ENCODE measurements around the gene KIF19. TPM values are rescaled to one million over a fixed set of nuclear protein-coding genes. Genes with fewer than 3 reads are reported as not detected.

KIF19 gene
- total RNA-seq, 3 donors from 2014 or later: 0.73 to 7.4 (median 2.4) TPM

GRCh38 chr17:74389084-74389753 lies 63.2 kb downstream of the KIF19 start:
- peaks cover 8% of the 10 kb centered on the region for H3K4me1 ChIP-seq (ENCODE audit: low read depth)
- no peaks in the 10 kb centered on the region for H3K9me3 ChIP-seq
- intact Hi-C loops (cut with DNase I, micrococcal nuclease): no loop called here
- H3K4me3 ChIP-seq: no peak overlapping the region
- DNase-seq: peak in 1 of 3 donors; percentile 19
- H3K36me3 ChIP-seq (ENCODE audit: low read depth): no peaks in the 10 kb centered on the region
- TF ChIP-seq CTCF (IDR thresholded peaks at IDR 0.05): no peak
- ATAC-seq: no peak

- intact Hi-C loops (cut with DNase I, micrococcal nuclease): no loop called here
- no peaks in the 10 kb centered on the region for H3K9me3 ChIP-seq
- no peak for TF ChIP-seq CTCF (IDR thresholded peaks at IDR 0.05)
- DNase-seq: no peak
- H3K4me1 ChIP-seq (ENCODE audit: low read depth): peaks cover 8% of the 10 kb centered on the region
- no peaks in the 10 kb centered on the region for H3K36me3 ChIP-seq (ENCODE audit: low read depth)
- no peak for ATAC-seq
- no peak overlapping the region for H3K4me3 ChIP-seq
Observed at GRCh38 chr17:74389937-74390679, 64.1 kb downstream of the KIF19 start.

GRCh38 chr17:74390680-74391653 lies 64.9 kb downstream of the KIF19 start:
- peak in 1 of 3 donors; percentile 21 for DNase-seq
- intact Hi-C loops (cut with DNase I, micrococcal nuclease): no loop called here
- TF ChIP-seq CTCF (IDR thresholded peaks at IDR 0.05): no peak
- Histone ChIP-seq H3K36me3 (ENCODE audit: low read depth) (no peaks in the 10 kb centered on the region), H3K9me3 (no peaks in the 10 kb centered on the region), H3K4me3 (no peak overlapping the region), H3K4me1 (ENCODE audit: low read depth) (peaks cover 15% of the 10 kb centered on the region)
- no peak for ATAC-seq

- ATAC-seq (peak; percentile 11), DNase-seq (peak in 1 of 3 donors; percentile 34)
- no peaks in the 10 kb centered on the region for H3K9me3 ChIP-seq
- H3K36me3 ChIP-seq (ENCODE audit: low read depth): no peaks in the 10 kb centered on the region
- no peak overlapping the region for H3K4me3 ChIP-seq
- intact Hi-C loops (cut with DNase I, micrococcal nuclease): no loop called here
- no peak for TF ChIP-seq CTCF (IDR thresholded peaks at IDR 0.05)
- peaks cover 15% of the 10 kb centered on the region for H3K4me1 ChIP-seq (ENCODE audit: low read depth)
Observed at GRCh38 chr17:74391771-74392170, 65.7 kb downstream of the KIF19 start.

GRCh38 chr17:74392848-74393247 lies 66.8 kb downstream of the KIF19 start:
- DNase-seq (peak in 1 of 3 donors; percentile 14), ATAC-seq (no peak)
- Histone ChIP-seq H3K9me3 (no peaks in the 10 kb centered on the region), H3K4me1 (ENCODE audit: low read depth) (peaks cover 8% of the 10 kb centered on the region), H3K36me3 (ENCODE audit: low read depth) (no peaks in the 10 kb centered on the region), H3K4me3 (no peak overlapping the region)
- intact Hi-C loops (cut with DNase I, micrococcal nuclease): no loop called here
- no peak for TF ChIP-seq CTCF (IDR thresholded peaks at IDR 0.05)

All from mucosa of descending colon (tissue), 3 donors.